Right ventricle myocardium inferior (tissue), 1 donor: ENCODE data around the gene PLB1. TPM values are rescaled to one million over a fixed set of nuclear protein-coding genes. Genes with fewer than 3 reads are reported as not detected.

Experiments used
- ATAC-seq: fragments of 200-7000 bp; cut with Tn5 transposase; one replicate; pipeline ENCODE4 v1.9.1; 2020; ENCODE audit warnings: mild to moderate bottlenecking, moderate library complexity
- DNase-seq: peaks from one replicate; pipeline ENCODE4 v3.0.0; 2021; ENCODE audit errors: missing footprints
- intact Hi-C: fragments of 100-400 bp; cut with DNase I; formaldehyde crosslinking; loops from one replicate; pipeline ENCODE4 v1.11.0; 2022
- total RNA-seq: library from RNA; stranded (reverse); fragmentation: NEBNext Ultra II Directional; extraction: Animal tissue kit (Norgen Biotek cat#: 25700); gene quantifications from one replicate; pipeline ENCODE4 v1.2.1, GENCODE V29; 2021
- donor health status: DM: no; HTN: yes; CAD: no; lungs with severe emphysema.

The PLB1 gene
- total RNA-seq, 1 donor from 2014 or later, result 3.0 TPM

DNA sequence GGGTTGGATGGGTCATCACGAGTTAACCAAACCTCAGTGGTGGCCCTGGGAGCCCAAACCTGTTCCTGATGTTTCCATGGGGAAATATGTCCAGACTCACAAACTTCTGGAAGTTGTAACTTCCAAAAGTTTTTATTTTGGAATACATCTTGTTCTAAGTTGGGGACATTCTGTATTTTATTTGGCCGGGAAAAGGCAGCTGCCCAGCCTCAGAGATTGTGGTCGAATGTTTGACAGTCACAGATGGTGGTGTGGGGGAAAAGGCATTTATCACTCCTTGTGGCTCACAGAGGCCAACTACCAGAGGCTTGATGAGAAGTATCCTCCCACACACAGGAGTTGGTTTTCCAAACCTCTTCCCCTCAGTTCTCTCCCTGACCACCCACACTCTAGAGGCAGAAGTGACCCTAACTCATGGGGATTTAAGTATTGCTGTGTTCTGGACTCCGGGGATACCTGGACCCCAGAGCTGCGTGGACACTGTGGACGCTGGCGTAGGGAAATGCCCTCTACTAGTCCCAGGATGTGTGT is 131.1 kb downstream of the PLB1 start:
- DNase-seq (no peak), ATAC-seq (peak; percentile 41)
- intact Hi-C loops, result loop anchor here (5.0 to 10.0 kb wide), 3 partner anchors 55 to 388 kb away; partner anchors contain the start of gene PPP1CB

GRCh38 chr2:28627722-28628480 is 132.0 kb downstream of the PLB1 start:
- intact Hi-C loops, result loop anchor here (5.0 to 10.0 kb wide), 3 partner anchors 54 to 387 kb away; partner anchors contain the start of gene PPP1CB
- ATAC-seq (peak; percentile 53), DNase-seq (no peak)

DNA sequence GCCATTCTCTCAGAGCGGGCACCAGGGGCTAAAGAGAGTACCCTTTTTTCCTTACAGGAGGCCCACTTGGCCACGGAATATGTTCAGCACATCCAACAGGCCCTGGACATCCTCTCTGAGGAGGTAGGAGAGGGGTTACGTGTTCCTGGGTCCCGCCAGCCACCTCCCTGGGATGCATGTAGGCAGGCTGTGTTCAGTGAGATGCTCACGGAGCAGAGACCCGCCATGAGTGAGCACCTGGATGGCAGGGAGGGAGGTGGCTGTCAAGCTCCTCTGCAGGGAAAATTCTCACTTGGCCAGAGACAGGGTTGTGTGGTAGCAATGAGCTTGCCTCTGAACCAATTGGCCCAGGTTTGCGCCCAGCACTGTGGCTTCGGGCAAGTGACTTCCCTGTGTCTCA is 132.6 kb downstream of the PLB1 start:
- DNase-seq (no peak), ATAC-seq (no peak)
- intact Hi-C loops, result loop anchor here (5.0 to 10.0 kb wide), 3 partner anchors 54 to 386 kb away; partner anchors contain the start of gene PPP1CB

DNA sequence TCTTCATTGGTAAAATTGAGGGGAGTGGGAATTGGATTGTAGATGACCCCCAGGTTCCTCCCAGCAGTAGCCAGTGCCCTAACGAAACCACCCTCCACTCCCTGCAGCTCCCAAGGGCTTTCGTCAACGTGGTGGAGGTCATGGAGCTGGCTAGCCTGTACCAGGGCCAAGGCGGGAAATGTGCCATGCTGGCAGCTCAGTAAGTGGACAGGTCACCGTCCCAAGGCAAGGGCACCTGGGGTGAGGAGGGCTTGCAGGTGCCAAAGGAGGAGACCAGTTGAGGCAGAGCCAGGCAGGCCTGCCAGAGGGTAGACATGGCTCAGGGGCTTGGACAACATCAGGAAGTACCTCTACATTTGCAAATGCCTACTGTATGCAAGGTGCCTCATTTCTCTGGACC is 133.1 kb downstream of the PLB1 start:
- intact Hi-C loops, result loop anchor here (5.0 to 10.0 kb wide), 3 partner anchors 53 to 386 kb away; partner anchors contain the start of gene PPP1CB
- DNase-seq, result no peak
- peak; percentile 39 for ATAC-seq

DNA sequence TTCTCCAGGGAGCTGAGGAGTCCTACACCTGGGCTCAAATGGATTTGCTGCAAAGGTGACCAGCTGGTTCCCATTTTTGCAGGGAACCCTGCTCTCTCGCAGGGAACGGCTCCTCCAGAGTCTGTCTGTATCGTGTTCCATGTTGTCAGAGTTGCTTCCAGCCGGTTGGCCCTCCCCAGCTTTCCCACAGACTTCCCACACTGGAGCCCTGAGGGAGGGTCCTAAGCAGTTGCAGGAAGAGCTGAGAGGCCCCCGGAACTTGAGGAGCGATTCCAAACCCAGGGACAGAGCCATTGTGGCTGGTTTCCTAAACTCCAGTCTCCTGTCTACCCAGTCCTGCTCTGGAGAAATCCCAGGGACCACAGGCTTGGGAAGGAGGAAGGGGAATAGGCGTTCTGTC is 134.1 kb downstream of the PLB1 start:
- intact Hi-C loops, result loop anchor here (5.0 to 10.0 kb wide), 3 partner anchors 52 to 385 kb away; partner anchors contain the start of gene PPP1CB
- DNase-seq, result no peak

DNA sequence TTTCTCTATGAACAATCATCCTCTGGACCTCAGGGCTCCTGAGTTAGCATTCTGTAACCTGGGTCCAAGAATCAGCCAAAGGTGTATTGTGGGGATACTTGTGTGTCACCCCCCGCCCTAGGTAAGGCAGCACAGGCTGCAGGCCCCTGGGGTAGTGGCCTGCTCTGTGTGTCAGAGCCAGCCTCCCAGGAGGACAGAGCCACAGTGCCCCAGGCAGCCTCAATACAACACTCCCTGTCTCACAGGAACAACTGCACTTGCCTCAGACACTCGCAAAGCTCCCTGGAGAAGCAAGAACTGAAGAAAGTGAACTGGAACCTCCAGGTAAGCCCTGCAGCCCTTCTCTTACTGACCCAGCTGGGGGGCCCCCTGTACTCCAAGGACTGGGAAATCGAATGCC is 134.5 kb downstream of the PLB1 start:
- ATAC-seq (no peak), DNase-seq (no peak)
- intact Hi-C loops, result no loop called here

More for the DNA sequence above, 134.1 kb downstream of the PLB1 start:
- ATAC-seq, result no peak

- intact Hi-C loops, result no loop called here
- no peak for DNase-seq
- ATAC-seq, result no peak
Observed at GRCh38 chr2:28631514-28632206, 135.8 kb downstream of the PLB1 start.

GRCh38 chr2:28632791-28633190 is 136.9 kb downstream of the PLB1 start:
- ATAC-seq (no peak), DNase-seq (no peak)
- intact Hi-C loops, result no loop called here

- intact Hi-C loops, result no loop called here
- DNase-seq (no peak), ATAC-seq (no peak)
Observed at GRCh38 chr2:28633204-28633603, 137.3 kb downstream of the PLB1 start.

DNA sequence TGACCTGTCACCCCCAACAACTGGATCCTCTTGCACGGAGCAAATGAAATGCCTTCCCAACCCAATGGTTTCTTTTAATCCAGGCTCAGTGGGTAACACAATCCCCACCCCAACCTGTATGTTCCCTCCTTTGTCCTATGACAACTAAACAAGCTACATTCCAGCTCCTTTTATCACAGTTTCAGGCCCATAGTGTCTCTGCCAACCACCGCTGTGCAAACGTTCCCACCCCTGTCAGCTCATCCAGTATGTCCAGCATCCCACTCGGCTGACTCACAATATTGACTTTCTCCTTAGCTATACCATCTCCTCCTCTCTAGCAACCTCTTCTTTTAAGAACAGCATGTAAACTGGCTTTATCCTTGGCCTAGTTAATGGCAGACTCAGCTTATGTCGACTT is 137.9 kb downstream of the PLB1 start:
- DNase-seq, result no peak
- intact Hi-C loops, result no loop called here
- ATAC-seq, result no peak

GRCh38 chr2:28635191-28635611 is 139.3 kb downstream of the PLB1 start:
- ATAC-seq (peak; percentile 71), DNase-seq (no peak)
- intact Hi-C loops, result no loop called here

- intact Hi-C loops, result no loop called here
- ATAC-seq, result no peak
- DNase-seq, result no peak
Observed at GRCh38 chr2:28636491-28636890, 140.6 kb downstream of the PLB1 start.

DNA sequence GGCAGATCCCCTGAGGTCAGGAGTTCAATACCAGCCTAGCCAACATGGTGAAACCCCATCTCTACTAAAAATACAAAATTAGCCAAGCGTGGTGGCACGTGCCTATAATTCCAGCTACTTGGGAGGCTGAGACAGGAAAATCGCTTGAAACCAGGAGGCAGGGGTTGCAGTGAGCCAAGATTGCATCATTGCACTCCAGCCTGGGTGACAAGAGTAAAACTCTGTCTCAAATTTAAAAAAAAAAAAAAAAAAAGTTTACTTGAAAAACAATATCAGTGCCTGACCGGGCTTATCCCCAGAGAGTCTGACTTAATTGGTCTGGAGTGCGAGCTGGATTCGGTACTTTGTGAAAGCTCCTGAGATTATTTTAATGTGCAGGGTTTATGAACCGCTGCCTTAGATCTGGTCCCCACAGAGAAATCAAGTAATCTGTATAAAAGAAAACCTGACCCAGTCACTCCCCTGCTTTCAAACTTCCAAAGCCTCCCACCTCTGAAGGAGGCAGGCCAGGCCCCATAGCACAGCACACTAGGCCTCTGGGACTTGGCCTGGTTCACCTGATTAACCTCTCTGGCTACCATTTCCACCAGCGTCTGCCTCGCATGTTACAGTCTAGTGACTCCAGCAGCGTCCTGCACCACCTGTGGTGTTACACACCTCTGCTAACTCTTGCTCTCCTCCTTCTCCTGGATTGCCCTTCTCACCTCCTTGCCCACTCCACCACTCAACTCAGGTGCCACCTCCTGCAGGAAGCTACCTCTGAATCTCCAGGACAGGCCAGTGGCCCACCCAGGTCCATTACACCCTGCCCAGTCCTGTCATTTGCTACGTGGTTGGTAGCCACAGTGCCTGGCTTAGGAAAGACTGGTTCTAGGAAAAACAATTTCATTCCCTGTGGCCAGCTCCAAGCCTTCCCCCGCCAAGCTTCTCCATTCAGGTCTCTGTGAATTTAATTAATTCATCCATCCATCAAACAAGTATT is 141.5 kb downstream of the PLB1 start:
- intact Hi-C loops, result no loop called here
- DNase-seq (no peak), ATAC-seq (peak; percentile 67)

- intact Hi-C loops, result no loop called here
- DNase-seq (no peak), ATAC-seq (no peak)
Observed at GRCh38 chr2:28638102-28638501, 142.2 kb downstream of the PLB1 start.

DNA sequence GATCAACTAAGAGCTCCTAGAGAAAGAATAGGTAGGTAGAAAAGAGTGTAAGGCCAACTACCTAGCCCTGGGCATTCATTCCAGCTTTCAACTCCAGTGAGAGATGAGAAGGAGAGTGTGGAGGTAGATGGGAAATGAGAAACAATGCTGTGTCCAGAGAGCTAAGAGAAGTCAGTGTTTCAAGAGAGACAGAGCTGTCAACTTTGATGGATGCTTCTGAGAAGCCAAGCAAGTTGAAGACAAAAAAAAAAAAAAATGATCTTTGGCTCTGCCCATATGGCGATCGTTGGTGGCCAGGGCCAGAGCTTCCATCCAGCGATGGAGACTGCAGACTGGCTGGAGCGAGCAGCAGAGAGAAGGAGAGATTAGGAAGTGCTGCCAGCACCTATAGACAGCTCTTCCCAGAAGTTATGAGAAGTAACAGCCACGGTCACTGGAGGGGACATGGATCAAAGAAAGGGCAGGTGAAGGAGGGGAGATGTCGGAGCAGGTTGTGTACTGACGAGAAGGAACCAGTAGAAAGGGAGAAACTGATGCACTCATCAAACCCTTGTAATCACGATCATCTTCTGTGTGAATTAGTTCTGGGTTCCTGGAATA is 143.3 kb downstream of the PLB1 start:
- no peak for DNase-seq
- no peak for ATAC-seq
- intact Hi-C loops, result no loop called here

DNA sequence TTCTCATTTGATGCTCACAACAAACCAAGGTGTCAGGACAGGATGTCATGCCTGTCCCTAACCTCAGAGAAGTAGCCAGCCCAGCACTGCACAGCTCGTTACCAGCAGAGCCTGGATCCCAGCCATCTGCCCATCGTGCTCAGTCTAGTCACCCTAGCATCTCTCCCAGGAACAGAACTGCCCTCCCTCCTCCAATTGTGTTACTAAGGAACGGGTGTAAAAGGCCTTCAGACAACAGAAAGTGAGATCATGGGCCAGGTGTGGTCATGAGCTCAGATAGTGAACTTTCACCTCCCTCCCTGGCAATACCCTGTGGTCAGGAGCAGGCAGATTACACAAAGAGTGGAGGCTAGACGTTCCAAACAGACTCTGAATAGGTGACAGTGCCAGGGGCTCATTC is 144.0 kb downstream of the PLB1 start:
- DNase-seq (no peak), ATAC-seq (no peak)
- intact Hi-C loops, result no loop called here

- ATAC-seq, result no peak
Observed at GRCh38 chr2:28640260-28640907, 144.5 kb downstream of the PLB1 start.

GRCh38 chr2:28640908-28641300 is 145.0 kb downstream of the PLB1 start:
- no peak for ATAC-seq
- intact Hi-C loops, result no loop called here
- no peak for DNase-seq

More at GRCh38 chr2:28640260-28640907, 144.5 kb downstream of the PLB1 start:
- DNase-seq, result no peak
- intact Hi-C loops, result no loop called here
